Neural progenitor cell (in vitro differentiated cells): ENCODE measurements around the gene ARHGEF35.

Experiments used
- CTCF ChIP-seq: fragments of 200-600 bp; sonication (generic); IDR thresholded peaks from 2 replicates; pipeline ENCODE4 v1.5.1; 2017; ENCODE audit warnings: antibody characterized with exemption, mild to moderate bottlenecking
- EZH2 ChIP-seq: fragments of 200-600 bp; sonication (generic); IDR thresholded peaks from 2 replicates; pipeline ENCODE4 v1.6.1; 2017; ENCODE audit warnings: antibody characterized with exemption, mild to moderate bottlenecking, moderate library complexity
- EZH2phosphoT487 ChIP-seq: fragments of 200-600 bp; sonication (generic); IDR thresholded peaks from 2 replicates; pipeline ENCODE4 v1.6.1; 2017; ENCODE audit warnings: antibody characterized with exemption

- TF ChIP-seq CTCF (no peak), EZH2 (no peak), EZH2phosphoT487 (no peak)
These were observed 36.8 kb downstream of the ARHGEF35 start for GRCh38 chr7:144158861-144159260.
